Heart right ventricle (tissue), 16 donors: ENCODE results near the gene STK17A. TPM values are rescaled to one million over a fixed set of nuclear protein-coding genes. Genes with fewer than 3 reads are reported as not detected.
A peak's percentile ranks its signal among the peaks of the same experiment; 100 is the strongest.

Source experiments
- ATAC-seq, 8 donors: fragments of 200-7000 bp; cut with Tn5 transposase; one replicate each; pipeline ENCODE4 v1.9.1; 2020; ENCODE audit warnings: mild to moderate bottlenecking in 8 of 8, moderate library complexity in 8 of 8, moderate number of reproducible peaks in 1 of 8
- DNase-seq, 2 donors: peaks; one replicate each; pipeline ENCODE4 v3.0.0-alpha.2; 2020
- H3K27ac ChIP-seq, 10 donors: fragments of 200-600 bp; sonication (generic) in 2 of 10; one replicate each; pipeline versions ENCODE4 v1.5.0 to v1.8.0; 2020 to 2022; ENCODE audit warnings: mild to moderate bottlenecking in 3 of 10
- H3K27me3 ChIP-seq, 7 donors: fragments of 200-600 bp; one replicate each; pipeline ENCODE4 v1.8.0; 2021 to 2022; ENCODE audit warnings: mild to moderate bottlenecking in 2 of 7
- H3K36me3 ChIP-seq, 9 donors: fragments of 200-600 bp; sonication (generic) in 1 of 9; one replicate each; pipeline versions ENCODE4 v1.5.0 to v1.8.0; 2020 to 2022; ENCODE audit warnings: mild to moderate bottlenecking in 2 of 9
- H3K4me1 ChIP-seq, 9 donors: fragments of 200-600 bp; sonication (generic) in 1 of 9; one replicate each; pipeline versions ENCODE4 v1.5.0 to v1.8.0; 2020 to 2022; ENCODE audit warnings: mild to moderate bottlenecking in 4 of 9
- H3K4me3 ChIP-seq, 10 donors: fragments of 200-600 bp; sonication (generic) in 2 of 10; one replicate each; pipeline versions ENCODE4 v1.5.0 to v1.8.0; 2020 to 2022; ENCODE audit warnings: mild to moderate bottlenecking in 7 of 10, moderate library complexity in 2 of 10
- H3K9me3 ChIP-seq, 11 donors: fragments of 200-600 bp in 10 of 11; sonication (generic) in 2 of 11; one replicate each; pipeline versions ENCODE4 v1.5.0 to v1.8.0; 2013 to 2022; ENCODE audit warnings: mild to moderate bottlenecking in 2 of 11, control low read depth in 1 of 11, moderate library complexity in 1 of 11
- CTCF ChIP-seq, 9 donors: fragments of 200-600 bp; sonication (generic) in 2 of 9; IDR thresholded peaks; one replicate each; pipeline versions ENCODE4 v1.5.0 to v1.8.0; 2021 to 2022; ENCODE audit warnings: antibody characterized with exemption in 9 of 9, mild to moderate bottlenecking in 5 of 9, moderate library complexity in 1 of 9
- WGBS, 2 donors: extraction: QIAGEN DNeasy Blood & Tissue Kit; methylation state at CpG; one replicate each; pipeline ENCODE4 v1.1.7; 2013; ENCODE audit warnings: inconsistent platforms in 1 of 2; 5-methylcytosine and 5-hydroxymethylcytosine counted together
- intact Hi-C, 10 donors: fragments of 100-400 bp; cut with DNase I; formaldehyde crosslinking; loops; one replicate each; pipeline versions ENCODE4 v1.11.1 to v1.14.2; 2022
- polyA plus RNA-seq, 2 donors: library from polyadenylated mRNA; stranded (reverse); fragments of 200-250 nt; gene quantifications; one replicate each; pipeline ENCODE4 v1.2.3, GENCODE V29; 2013
- total RNA-seq, 10 donors: library from RNA; stranded (reverse); fragmentation: NEBNext Ultra II Directional in 3 of 10; extraction: Animal tissue kit (Norgen Biotek cat#: 25700) in 3 of 10; gene quantifications; one replicate each; pipeline versions ENCODE4 v1.2.1 to v1.2.4, GENCODE V29; 2021 to 2023
- donor health status: Arrhythmogenic right ventricular cardiomyopathy.
- donor health status: ischemic (EF 13 %, LVEDD 7.1; RV severe dilation, severe dysfunction).
- donor health status: healthy with polysubstance abuse.
- donor health status: DM: no; HTN: yes; CAD: no.
- donor health status: DM: no; HTN: no; CAD: no.
- donor health status: ischemic (EF 25% LVEDD 6.9; RV normal size, moderate dysfunction).
- donor health status: ischemic (EF 25% LVEDD 5.7; RV mildly dilated, moderate dysfunction).
- donor health status: healthy.
- donor health status: DM: yes; HTN: yes; CAD: no.
- donor health status: Ischemic cardiomyopathy.
- donor health status: ischemic (EF 35%, LVEDD 5.7; RV mildly dilated, moderate dysfunction).
- donor health status: nonischemic (EF 11% LVEDD 7.7; RV severe dilation, severe dysfunction).
- donor health status: DM: yes; HTN: yes; CAD: no.
- donor health status: PGD.
- donor health status: ischemic (EF 29% LVEDD 5.4; RV normal size, mild dysfunction).
- donor health status: nonischemic (EF 23%, LVEDD 6.1; RV moderate dilation, normal function).

Gene STK17A
- total and polyA plus RNA-seq, 12 donors, result 7.8 to 37.4 (median 21.9) TPM

- no peak for DNase-seq
- 91 to 92% methylated on average over 8 of the region's 8 CpGs for WGBS, 2 donors
- no peak for TF ChIP-seq CTCF (IDR thresholded peaks at IDR 0.05)
- no peak for ATAC-seq
- H3K27me3 ChIP-seq, result peaks cover 0 to 3% (median 0%) of the 10 kb centered on the region in 7 donors
- peaks cover 0 to 11% (median 3%) of the 10 kb centered on the region in 9 donors for H3K4me1 ChIP-seq
- no peak overlapping the region for H3K27ac ChIP-seq
- intact Hi-C loops, result loop anchor here in 1 of 10 donors (10.0 kb wide), 1 partner anchor 57 kb away; no protein-coding TSS in a partner anchor
- H3K4me3 ChIP-seq, result no peak overlapping the region
- H3K36me3 ChIP-seq, result no peaks in the 10 kb centered on the region
- H3K9me3 ChIP-seq, result no peaks in the 10 kb centered on the region
Observed at GRCh38 chr7:43552122-43552521, 30.8 kb upstream of the STK17A start.

- WGBS, 2 donors, result 21 to 34% methylated on average over 3 of the region's 3 CpGs
- H3K4me1 ChIP-seq, result peaks cover 0 to 11% (median 3%) of the 10 kb centered on the region in 9 donors
- H3K27me3 ChIP-seq, result peaks cover 0 to 3% (median 0%) of the 10 kb centered on the region in 7 donors
- no peak for TF ChIP-seq CTCF (IDR thresholded peaks at IDR 0.05)
- H3K9me3 ChIP-seq, result no peaks in the 10 kb centered on the region
- H3K4me3 ChIP-seq, result no peak overlapping the region
- no peaks in the 10 kb centered on the region for H3K36me3 ChIP-seq
- ATAC-seq (peak; percentile 54 to 96 (median 90)), DNase-seq (peak; percentile 20 to 30)
- H3K27ac ChIP-seq, result peak overlapping the region in 1 of 10 donors; percentile 50
- intact Hi-C loops, result loop anchor here in 1 of 10 donors (10.0 kb wide), 1 partner anchor 59 kb away; no protein-coding TSS in a partner anchor
Observed at GRCh38 chr7:43553999-43554398, 28.9 kb upstream of the STK17A start.

- Histone ChIP-seq H3K4me3 (no peak overlapping the region), H3K27me3 (peaks cover 0 to 3% (median 0%) of the 10 kb centered on the region in 7 donors), H3K36me3 (no peaks in the 10 kb centered on the region), H3K9me3 (no peaks in the 10 kb centered on the region), H3K27ac (peak overlapping the region in 1 of 10 donors; percentile 50), H3K4me1 (peaks cover 0 to 11% (median 3%) of the 10 kb centered on the region in 9 donors)
- ATAC-seq, result peak in 3 of 8 donors; percentile 12 to 17 (median 15)
- intact Hi-C loops, result loop anchor here in 1 of 10 donors (10.0 kb wide), 1 partner anchor 60 kb away; no protein-coding TSS in a partner anchor
- WGBS, 2 donors, result 89 to 92% methylated on average over 15 of the region's 15 CpGs
- no peak for DNase-seq
- no peak for TF ChIP-seq CTCF (IDR thresholded peaks at IDR 0.05)
Observed at GRCh38 chr7:43554423-43554822, 28.5 kb upstream of the STK17A start.

GRCh38 chr7:43557831-43558495, 24.9 kb upstream of the STK17A start:
- Histone ChIP-seq H3K9me3 (no peaks in the 10 kb centered on the region), H3K27me3 (peaks cover 0 to 3% (median 0%) of the 10 kb centered on the region in 7 donors), H3K4me1 (peaks cover 0 to 11% (median 3%) of the 10 kb centered on the region in 9 donors), H3K4me3 (no peak overlapping the region), H3K36me3 (no peaks in the 10 kb centered on the region), H3K27ac (no peak overlapping the region)
- intact Hi-C loops, result loop anchor here in 1 of 10 donors (10.0 kb wide), 1 partner anchor 63 kb away; no protein-coding TSS in a partner anchor
- ATAC-seq (no peak), DNase-seq (no peak)
- TF ChIP-seq CTCF (IDR thresholded peaks at IDR 0.05), result no peak
- 78 to 86% methylated on average over 7 of the region's 7 CpGs for WGBS, 2 donors
